OCI-LY3 (cell line): Measurements from ENCODE around the gene GARIN3.
"Not testable (repeated sequence)": the region's sequence is repeated elsewhere in the genome, so short reads cannot be mapped to it uniquely, and the experiment has no call there.

Source experiments
- H2AFZ ChIP-seq: fragments of 200-600, 300-600 bp; shearing (Covaris generic); 2 replicates; pipeline ENCODE4 v1.6.0; 2014; ENCODE audit warnings: antibody characterized with exemption, low read depth, low read length
- H3K27ac ChIP-seq: fragments of 200-600, 300-600 bp; sonication (generic); 2 replicates; pipeline ENCODE4 v1.5.1; 2014; ENCODE audit warnings: mild to moderate bottlenecking, low read length, moderate library complexity, mixed read lengths
- H3K27me3 ChIP-seq: fragments of 200-600, 300-600 bp; sonication (generic); 2 replicates; pipeline ENCODE4 v1.6.1; 2014; ENCODE audit warnings: low read depth, low read length, mixed read lengths
- H3K36me3 ChIP-seq: fragments of 200-600, 300-600 bp; sonication (generic); replicated peaks from 2 replicates; pipeline ENCODE3; 2014; ENCODE audit warnings: low read depth, low read length, mixed read lengths
- H3K4me1 ChIP-seq: fragments of 300-600, 200-600 bp; sonication (generic); 2 replicates; pipeline ENCODE4 v1.6.1; 2014; ENCODE audit warnings: low read length, mixed read lengths
- H3K4me2 ChIP-seq: fragments of 200-600, 300-600 bp; sonication (generic); 2 replicates; pipeline ENCODE4 v1.6.1; 2014; ENCODE audit warnings: low read length, mixed read lengths
- H3K4me3 ChIP-seq: fragments of 300-600, 200-600 bp; sonication (generic); 2 replicates; pipeline ENCODE4 v1.5.1; 2014; ENCODE audit warnings: antibody characterized with exemption, mild to moderate bottlenecking, low read length, moderate library complexity
- H3K79me2 ChIP-seq: fragments of 300-600, 200-600 bp; shearing (Covaris generic); 2 replicates; pipeline ENCODE4 v1.6.1; 2014; ENCODE audit warnings: mild to moderate bottlenecking, low read length, mixed read lengths
- H3K9ac ChIP-seq: fragments of 300-600, 200-600 bp; shearing (Covaris generic); 2 replicates; pipeline ENCODE4 v1.6.0; 2014; ENCODE audit warnings: mild to moderate bottlenecking, low read length, moderate library complexity
- H3K9me3 ChIP-seq: fragments of 200-600, 300-600 bp; shearing (Covaris generic); 2 replicates; pipeline ENCODE4 v1.6.1; 2014; ENCODE audit warnings: low read length, mixed read lengths; ENCODE audit not compliant: insufficient read depth
- H4K20me1 ChIP-seq: fragments of 200-600, 300-600 bp; sonication (generic); 2 replicates; pipeline ENCODE4 v1.6.1; 2016; ENCODE audit warnings: low read length, mixed read lengths; ENCODE audit not compliant: insufficient read depth
- EZH2phosphoT487 ChIP-seq: fragments of 200-600 bp; shearing (Covaris generic); IDR thresholded peaks from 2 replicates; pipeline ENCODE4 v1.6.1; 2018; ENCODE audit warnings: antibody characterized with exemption, mixed run types, low read depth
- TF ChIP-seq, protein P1 (sequence below): fragments of 200-600, 300-600 bp; sonication (generic); IDR thresholded peaks from 2 replicates; pipeline ENCODE4 v1.5.1; 2014; ENCODE audit warnings: antibody characterized with exemption, low read length, low read depth

GARIN3 gene

GRCh38 chr5:157214415-157214814, 48.4 kb upstream of the GARIN3 start:
- H2AFZ ChIP-seq = no peak overlapping the region
- H3K9ac ChIP-seq = no peak overlapping the region
- no peaks in the 10 kb centered on the region for H3K9me3 ChIP-seq
- H3K27me3 ChIP-seq = no peaks in the 10 kb centered on the region
- no peak overlapping the region for H3K4me2 ChIP-seq
- no peak overlapping the region for H3K27ac ChIP-seq
- no peaks in the 10 kb centered on the region for H3K79me2 ChIP-seq
- H3K36me3 ChIP-seq = no peaks in the 10 kb centered on the region
- H3K4me1 ChIP-seq = peaks cover 5% of the 10 kb centered on the region; the same call in 1 of the 2 replicates
- H3K4me3 ChIP-seq = no peak overlapping the region
- H4K20me1 ChIP-seq = no peaks in the 10 kb centered on the region
- no peak for TF ChIP-seq EZH2phosphoT487
- TF ChIP-seq, protein P1, sequence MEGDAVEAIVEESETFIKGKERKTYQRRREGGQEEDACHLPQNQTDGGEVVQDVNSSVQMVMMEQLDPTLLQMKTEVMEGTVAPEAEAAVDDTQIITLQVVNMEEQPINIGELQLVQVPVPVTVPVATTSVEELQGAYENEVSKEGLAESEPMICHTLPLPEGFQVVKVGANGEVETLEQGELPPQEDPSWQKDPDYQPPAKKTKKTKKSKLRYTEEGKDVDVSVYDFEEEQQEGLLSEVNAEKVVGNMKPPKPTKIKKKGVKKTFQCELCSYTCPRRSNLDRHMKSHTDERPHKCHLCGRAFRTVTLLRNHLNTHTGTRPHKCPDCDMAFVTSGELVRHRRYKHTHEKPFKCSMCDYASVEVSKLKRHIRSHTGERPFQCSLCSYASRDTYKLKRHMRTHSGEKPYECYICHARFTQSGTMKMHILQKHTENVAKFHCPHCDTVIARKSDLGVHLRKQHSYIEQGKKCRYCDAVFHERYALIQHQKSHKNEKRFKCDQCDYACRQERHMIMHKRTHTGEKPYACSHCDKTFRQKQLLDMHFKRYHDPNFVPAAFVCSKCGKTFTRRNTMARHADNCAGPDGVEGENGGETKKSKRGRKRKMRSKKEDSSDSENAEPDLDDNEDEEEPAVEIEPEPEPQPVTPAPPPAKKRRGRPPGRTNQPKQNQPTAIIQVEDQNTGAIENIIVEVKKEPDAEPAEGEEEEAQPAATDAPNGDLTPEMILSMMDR = no peak

DNA sequence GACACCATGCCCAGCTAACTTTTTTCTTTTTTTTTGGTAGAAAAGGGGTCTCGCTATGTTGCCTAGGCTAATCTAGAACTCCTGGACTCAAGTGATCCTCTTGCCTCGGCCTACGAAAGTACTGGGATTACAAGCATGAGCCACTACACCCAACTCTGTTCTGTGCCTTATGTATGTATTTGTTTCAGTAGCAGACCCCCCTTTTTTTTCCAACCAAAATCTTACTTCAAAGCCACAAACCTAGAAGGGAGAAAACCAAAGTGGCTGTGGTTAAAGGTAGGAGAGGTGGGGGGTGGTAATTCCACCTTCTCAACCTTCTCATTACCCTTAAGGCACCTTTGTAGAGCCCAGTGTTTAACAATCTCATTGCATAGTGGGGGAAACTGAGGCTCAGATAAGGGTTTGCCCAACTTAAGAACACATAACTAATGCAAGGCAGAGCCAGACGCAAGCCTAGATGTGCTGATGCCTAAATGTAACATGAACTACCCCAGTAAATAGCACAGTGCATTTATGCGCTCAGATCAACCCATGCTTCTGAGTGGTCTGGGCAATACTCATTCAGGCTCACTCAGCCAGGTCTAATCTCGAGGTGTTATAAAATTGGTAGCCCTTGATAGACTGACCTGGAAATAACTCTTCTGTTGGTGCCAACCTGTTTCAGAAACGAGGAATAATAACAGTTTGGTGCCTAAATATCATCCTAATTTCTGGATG, 47.6 kb upstream of the GARIN3 start:
- Histone ChIP-seq H3K4me1 (peaks cover 5% of the 10 kb centered on the region; the same call in 1 of the 2 replicates), H3K27me3 (no peaks in the 10 kb centered on the region), H2AFZ (no peak overlapping the region), H4K20me1 (no peaks in the 10 kb centered on the region), H3K9me3 (no peaks in the 10 kb centered on the region), H3K4me3 (no peak overlapping the region), H3K9ac (no peak overlapping the region), H3K79me2 (no peaks in the 10 kb centered on the region), H3K27ac (no peak overlapping the region), H3K4me2 (no peak overlapping the region), H3K36me3 (no peaks in the 10 kb centered on the region)
- no peak for TF ChIP-seq EZH2phosphoT487
- TF ChIP-seq, protein P1 = no peak

GRCh38 chr5:157212307-157212706, 46.2 kb upstream of the GARIN3 start:
- no peaks in the 10 kb centered on the region for H3K27me3 ChIP-seq
- no peaks in the 10 kb centered on the region for H3K36me3 ChIP-seq
- H3K9ac ChIP-seq = no peak overlapping the region
- no peaks in the 10 kb centered on the region for H3K9me3 ChIP-seq
- H3K79me2 ChIP-seq = no peaks in the 10 kb centered on the region
- H3K4me1 ChIP-seq = no peaks in the 10 kb centered on the region
- H4K20me1 ChIP-seq = no peaks in the 10 kb centered on the region
- no peak overlapping the region for H3K4me3 ChIP-seq
- TF ChIP-seq, protein P1 = no peak
- H3K27ac ChIP-seq = no peak overlapping the region
- no peak overlapping the region for H3K4me2 ChIP-seq
- H2AFZ ChIP-seq = no peak overlapping the region

GRCh38 chr5:157210652-157211051, 44.6 kb upstream of the GARIN3 start:
- not testable (repeated sequence) for H3K27ac ChIP-seq, H3K27me3 ChIP-seq, H3K79me2 ChIP-seq, H3K36me3 ChIP-seq, H4K20me1 ChIP-seq, H2AFZ ChIP-seq, H3K4me1 ChIP-seq, H3K9ac ChIP-seq, H3K4me3 ChIP-seq, H3K9me3 ChIP-seq, H3K4me2 ChIP-seq

GRCh38 chr5:157205708-157206107, 39.6 kb upstream of the GARIN3 start:
- Histone ChIP-seq H3K9ac (no peak overlapping the region), H3K4me2 (no peak overlapping the region), H3K79me2 (no peaks in the 10 kb centered on the region), H3K4me3 (no peak overlapping the region), H4K20me1 (no peaks in the 10 kb centered on the region), H3K4me1 (no peaks in the 10 kb centered on the region), H3K36me3 (no peaks in the 10 kb centered on the region), H3K27ac (no peak overlapping the region), H2AFZ (no peak overlapping the region), H3K27me3 (no peaks in the 10 kb centered on the region), H3K9me3 (no peaks in the 10 kb centered on the region)
- no peak for TF ChIP-seq EZH2phosphoT487
- TF ChIP-seq, protein P1 = no peak
